Measurements from ENCODE around the gene SLC46A1.

DNA sequence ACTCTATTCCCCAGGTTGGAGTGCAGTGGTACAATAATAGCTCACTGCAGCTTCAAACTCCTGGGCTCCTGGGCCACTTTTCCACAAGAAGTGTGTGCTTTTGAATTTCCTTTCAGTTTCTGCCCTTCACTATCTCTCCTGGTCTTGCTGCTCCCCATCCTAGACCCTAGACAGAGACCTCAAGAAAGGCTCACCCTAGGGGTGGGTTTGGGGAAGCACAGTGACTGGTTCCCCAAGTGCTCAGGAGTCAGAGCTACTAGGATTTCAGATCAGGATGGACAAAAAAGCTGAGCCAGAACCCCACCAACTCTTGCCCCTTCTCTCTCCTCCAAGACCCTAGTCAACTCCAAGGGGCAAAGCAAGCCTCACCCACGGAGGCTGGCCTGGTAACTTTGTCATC, 39.4 kb downstream of the SLC46A1 start:
- TF ChIP-seq CTCF (IDR thresholded peaks at IDR 0.05): no peak
- TF ChIP-seq POLR2AphosphoS5 (IDR thresholded peaks at IDR 0.05): no peak
- no peak for TF ChIP-seq POLR2A (IDR thresholded peaks at IDR 0.05)
